Gastroesophageal sphincter (tissue), 4 donors: Measurements from ENCODE around the gene CCDC85B. TPM values are rescaled to one million over a fixed set of nuclear protein-coding genes. Genes with fewer than 3 reads are reported as not detected.
A peak's percentile ranks its signal among the peaks of the same experiment; 100 is the strongest.

Experiments
- ATAC-seq: fragments of 150-250 bp; one replicate; pipeline ENCODE4 v1.9.1; 2016; ENCODE audit warnings: mild to moderate bottlenecking, moderate library complexity
- H3K27ac ChIP-seq, 4 donors: fragments of 200-600 bp; sonication (generic) in 3 of 4; 1 replicate in 3 of 4; 2 replicates in 1 of 4; pipeline ENCODE4 v1.5.1; 2016 to 2019
- H3K27me3 ChIP-seq: fragments of 200-600 bp; sonication (generic); one replicate; pipeline ENCODE4 v1.5.1; 2019
- H3K36me3 ChIP-seq, 2 donors: fragments of 200-600 bp; sonication (generic); one replicate each; pipeline ENCODE4 v1.5.1; 2019; ENCODE audit warnings: control low read depth in 1 of 2
- H3K4me1 ChIP-seq, 3 donors: fragments of 200-600 bp; sonication (generic); 1 replicate in 2 of 3; 2 replicates in 1 of 3; pipeline ENCODE4 v1.5.1; 2016 to 2019; ENCODE audit warnings: control low read depth in 2 of 3
- H3K4me3 ChIP-seq, 2 donors: fragments of 200-600 bp; sonication (generic); one replicate each; pipeline ENCODE4 v1.5.1; 2019; ENCODE audit warnings: mild to moderate bottlenecking in 1 of 2, moderate library complexity in 1 of 2
- H3K9me3 ChIP-seq, 3 donors: fragments of 200-600 bp; sonication (generic); one replicate each; pipeline ENCODE4 v1.5.1; 2017 to 2019; ENCODE audit warnings: control low read depth in 2 of 3
- EP300 ChIP-seq: sonication (generic); formaldehyde crosslinking; IDR thresholded peaks from one replicate; pipeline ENCODE4 v1.6.1; 2017; ENCODE audit warnings: antibody characterized with exemption, mild to moderate bottlenecking
- POLR2A ChIP-seq, 2 donors: fragments of 450-650 bp; IDR thresholded peaks; one replicate each; pipeline ENCODE4 v1.6.1; 2017; ENCODE audit warnings: antibody characterized with exemption in 2 of 2, mild to moderate bottlenecking in 2 of 2, moderate library complexity in 1 of 2
- POLR2AphosphoS5 ChIP-seq: sonication (generic); formaldehyde crosslinking; IDR thresholded peaks from one replicate; pipeline ENCODE4 v1.6.1; 2017; ENCODE audit warnings: antibody characterized with exemption
- WGBS, 2 donors: methylation state at CpG; one replicate each; pipeline ENCODE4 v1.1.5; 2018; ENCODE audit warnings: low coverage in 1 of 2; 5-methylcytosine and 5-hydroxymethylcytosine counted together
- total RNA-seq, 4 donors: library from RNA; depleted of rRNA; stranded (reverse); fragments of >200 nt; gene quantifications; one replicate each; pipeline ENCODE4 v1.1.0, GENCODE V29; 2016
- TF ChIP-seq, protein P1 (sequence below), 4 experiments: fragments of 200-600 bp in 2 of 4; fragments of 450-650 bp in 2 of 4; sonication (generic) in 1 of 4; IDR thresholded peaks; one replicate each; pipeline ENCODE4 v1.5.1; 2017 to 2019; ENCODE audit warnings: antibody characterized with exemption in 4 of 4, mild to moderate bottlenecking in 2 of 4, moderate library complexity in 2 of 4

The CCDC85B gene
- total RNA-seq, 4 donors from 2014 or later: 68.7 to 111 (median 77.7) TPM

- 70% methylated on average over 9 of the region's 24 CpGs; no CpG with 5 or more reads in 1 of the 2 donors for WGBS, 2 donors
- Histone ChIP-seq H3K27ac (peak overlapping the region; percentile 93 to 98 (median 94)), H3K4me1 (peaks cover 0 to 61% (median 17%) of the 10 kb centered on the region in 3 donors), H3K27me3 (no peaks in the 10 kb centered on the region), H3K9me3 (no peaks in the 10 kb centered on the region), H3K36me3 (peaks cover 0 to 49% of the 10 kb centered on the region in 2 donors), H3K4me3 (peak overlapping the region in 1 of 2 donors; percentile 87)
- TF ChIP-seq, protein P1, sequence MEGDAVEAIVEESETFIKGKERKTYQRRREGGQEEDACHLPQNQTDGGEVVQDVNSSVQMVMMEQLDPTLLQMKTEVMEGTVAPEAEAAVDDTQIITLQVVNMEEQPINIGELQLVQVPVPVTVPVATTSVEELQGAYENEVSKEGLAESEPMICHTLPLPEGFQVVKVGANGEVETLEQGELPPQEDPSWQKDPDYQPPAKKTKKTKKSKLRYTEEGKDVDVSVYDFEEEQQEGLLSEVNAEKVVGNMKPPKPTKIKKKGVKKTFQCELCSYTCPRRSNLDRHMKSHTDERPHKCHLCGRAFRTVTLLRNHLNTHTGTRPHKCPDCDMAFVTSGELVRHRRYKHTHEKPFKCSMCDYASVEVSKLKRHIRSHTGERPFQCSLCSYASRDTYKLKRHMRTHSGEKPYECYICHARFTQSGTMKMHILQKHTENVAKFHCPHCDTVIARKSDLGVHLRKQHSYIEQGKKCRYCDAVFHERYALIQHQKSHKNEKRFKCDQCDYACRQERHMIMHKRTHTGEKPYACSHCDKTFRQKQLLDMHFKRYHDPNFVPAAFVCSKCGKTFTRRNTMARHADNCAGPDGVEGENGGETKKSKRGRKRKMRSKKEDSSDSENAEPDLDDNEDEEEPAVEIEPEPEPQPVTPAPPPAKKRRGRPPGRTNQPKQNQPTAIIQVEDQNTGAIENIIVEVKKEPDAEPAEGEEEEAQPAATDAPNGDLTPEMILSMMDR (IDR thresholded peaks at IDR 0.05): no peak
- TF ChIP-seq EP300: no peak
- TF ChIP-seq POLR2A (IDR thresholded peaks at IDR 0.05): no peak
- TF ChIP-seq POLR2AphosphoS5: no peak
- no peak for ATAC-seq
These were observed 19.5 kb upstream of the CCDC85B start for GRCh38 chr11:65870706-65871681.

- ATAC-seq: peak; percentile 11
- TF ChIP-seq POLR2A (IDR thresholded peaks at IDR 0.05): no peak
- no peak for TF ChIP-seq POLR2AphosphoS5
- TF ChIP-seq, protein P1 (IDR thresholded peaks at IDR 0.05): peak in 1 of 4 experiments; percentile 32
- TF ChIP-seq EP300: no peak
- Histone ChIP-seq H3K4me3 (peak overlapping the region; percentile 69 to 87), H3K27me3 (no peaks in the 10 kb centered on the region), H3K9me3 (no peaks in the 10 kb centered on the region), H3K36me3 (peaks cover 0 to 39% of the 10 kb centered on the region in 2 donors), H3K27ac (peak overlapping the region; percentile 93 to 98 (median 94)), H3K4me1 (peaks cover 0 to 61% (median 17%) of the 10 kb centered on the region in 3 donors)
- WGBS, 2 donors: no CpG with 5 or more reads among the region's 26 CpGs
These were observed 18.5 kb upstream of the CCDC85B start for GRCh38 chr11:65871811-65872548.

DNA sequence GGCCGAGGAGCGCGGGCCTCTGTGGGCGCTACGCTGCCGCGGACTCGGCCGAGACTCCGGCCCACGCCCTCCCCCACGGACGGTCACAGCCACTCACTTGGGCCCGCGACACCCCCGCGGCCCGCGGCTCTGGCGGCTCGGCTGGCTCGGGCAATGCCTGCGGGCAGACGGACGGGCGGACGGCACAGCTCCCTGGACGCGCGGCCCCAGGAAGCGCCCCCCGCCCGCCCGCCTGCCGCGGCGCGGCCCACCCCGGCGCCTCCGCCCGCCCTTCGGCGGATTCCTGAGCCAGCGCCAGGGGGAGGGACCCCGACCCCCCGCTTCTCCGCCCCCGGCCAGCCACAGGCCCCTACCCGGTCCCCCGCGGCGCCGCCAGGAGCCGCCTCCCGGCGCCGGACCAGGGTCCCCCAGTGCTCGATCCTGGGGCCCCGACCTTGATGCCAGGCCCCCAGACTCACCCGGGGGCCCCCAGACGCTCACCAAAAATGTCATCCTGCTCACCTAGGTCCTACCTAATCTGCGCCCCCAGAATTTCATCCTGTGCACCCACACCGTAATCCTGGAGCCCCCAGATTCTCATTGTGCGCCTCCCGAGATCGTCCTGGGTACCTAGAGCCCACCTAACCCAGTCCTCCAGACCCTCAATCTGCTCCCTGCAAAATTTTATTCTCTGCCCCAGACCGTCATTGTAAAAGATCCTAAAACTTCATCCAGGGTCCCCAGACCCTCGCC lies 17.7 kb upstream of the CCDC85B start, which contains the start of gene EFEMP2:
TSS of gene EFEMP2 (minus strand) at position 215 of the 732 bp plus-strand sequence. CDS start 446 bp downstream, outside the sequence.
- H3K27me3 ChIP-seq: no peaks in the 10 kb centered on the region
- H3K4me1 ChIP-seq: peaks cover 0 to 53% (median 17%) of the 10 kb centered on the region in 3 donors
- WGBS, 2 donors: 0 to 4% methylated on average over 5 to 6 of the region's 69 CpGs
- TF ChIP-seq POLR2A (IDR thresholded peaks at IDR 0.05) (peak in 1 of 2 donors; percentile 43), EP300 (no peak)
- TF ChIP-seq, protein P1 (IDR thresholded peaks at IDR 0.05): no peak
- H3K36me3 ChIP-seq: peaks cover 0 to 31% of the 10 kb centered on the region in 2 donors
- H3K4me3 ChIP-seq: peak within 1 kb of the TSS; percentile 69 to 87
- ATAC-seq: peak; percentile 35
- H3K9me3 ChIP-seq: no peaks in the 10 kb centered on the region
- peak within 1 kb of the TSS; percentile 93 to 98 (median 94) for H3K27ac ChIP-seq

- peak; percentile 91 for ATAC-seq
- Histone ChIP-seq H3K4me3 (peak overlapping the region; percentile 69 to 87), H3K36me3 (peaks cover 0 to 24% of the 10 kb centered on the region in 2 donors), H3K27me3 (no peaks in the 10 kb centered on the region), H3K27ac (peak overlapping the region; percentile 93 to 98 (median 94)), H3K9me3 (no peaks in the 10 kb centered on the region), H3K4me1 (peaks cover 0 to 45% (median 17%) of the 10 kb centered on the region in 3 donors)
- 0% methylated on average over 1 to 11 of the region's 54 CpGs for WGBS, 2 donors
- TF ChIP-seq POLR2AphosphoS5 (peak; percentile 92), EP300 (no peak), POLR2A (IDR thresholded peaks at IDR 0.05) (peak; percentile 62 to 66)
- TF ChIP-seq, protein P1 (IDR thresholded peaks at IDR 0.05): no peak
These were observed 16.9 kb upstream of the CCDC85B start for GRCh38 chr11:65873318-65874156.
